HEK293T (cell line): ENCODE data around the gene OR2D3.
"Not testable (repeated sequence)": the region's sequence is repeated elsewhere in the genome, so short reads cannot be mapped to it uniquely, and the experiment has no call there.

Source experiments
- CTCF ChIA-PET: fragments of 350-600 bp; formaldehyde crosslinking; extraction: SDS; loops from one replicate; lab custom pipeline; 2021; ENCODE audit warnings: antibody characterized with exemption, inconsistent platforms; lab: Yijun Ruan, JAX
- POLR2A ChIA-PET: fragments of 350-600 bp; formaldehyde crosslinking; extraction: SDS; loops from one replicate; lab custom pipeline; 2020; ENCODE audit warnings: antibody characterized with exemption, inconsistent platforms; lab: Yijun Ruan, JAX
- DNase-seq: peaks from one replicate; pipeline ENCODE4 v3.0.0; 2012; ENCODE audit warnings: mixed read lengths; ENCODE audit errors: extremely low spot score
- TF ChIP-seq, protein P1 (sequence below): fragments of 450-650 bp; IDR thresholded peaks from 2 replicates; pipeline ENCODE4 v1.6.1; 2016

Gene OR2D3

GRCh38 chr11:6969854-6970253 lies 49.1 kb downstream of the OR2D3 start:
- CTCF ChIA-PET, DNase-seq: not testable (repeated sequence)
- TF ChIP-seq, protein P1, sequence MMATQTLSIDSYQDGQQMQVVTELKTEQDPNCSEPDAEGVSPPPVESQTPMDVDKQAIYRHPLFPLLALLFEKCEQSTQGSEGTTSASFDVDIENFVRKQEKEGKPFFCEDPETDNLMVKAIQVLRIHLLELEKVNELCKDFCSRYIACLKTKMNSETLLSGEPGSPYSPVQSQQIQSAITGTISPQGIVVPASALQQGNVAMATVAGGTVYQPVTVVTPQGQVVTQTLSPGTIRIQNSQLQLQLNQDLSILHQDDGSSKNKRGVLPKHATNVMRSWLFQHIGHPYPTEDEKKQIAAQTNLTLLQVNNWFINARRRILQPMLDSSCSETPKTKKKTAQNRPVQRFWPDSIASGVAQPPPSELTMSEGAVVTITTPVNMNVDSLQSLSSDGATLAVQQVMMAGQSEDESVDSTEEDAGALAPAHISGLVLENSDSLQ, result peak; percentile 34; the same call in 1 of the 2 replicates
- POLR2A ChIA-PET, result interaction anchor here (0.8 to 1.0 kb wide), 2 partner anchors 43 to 286 kb away, joined by 3 read pairs; partner anchors contain the start of genes MRPL17 and ZNF215
